ENCODE measurements around the gene LENEP. TPM values are rescaled to one million over a fixed set of nuclear protein-coding genes. Genes with fewer than 3 reads are reported as not detected.
A peak's percentile ranks its signal among the peaks of the same experiment; 100 is the strongest.

LENEP gene
- total RNA-seq, 1 donor from 2014 or later = 1.1 TPM

DNA sequence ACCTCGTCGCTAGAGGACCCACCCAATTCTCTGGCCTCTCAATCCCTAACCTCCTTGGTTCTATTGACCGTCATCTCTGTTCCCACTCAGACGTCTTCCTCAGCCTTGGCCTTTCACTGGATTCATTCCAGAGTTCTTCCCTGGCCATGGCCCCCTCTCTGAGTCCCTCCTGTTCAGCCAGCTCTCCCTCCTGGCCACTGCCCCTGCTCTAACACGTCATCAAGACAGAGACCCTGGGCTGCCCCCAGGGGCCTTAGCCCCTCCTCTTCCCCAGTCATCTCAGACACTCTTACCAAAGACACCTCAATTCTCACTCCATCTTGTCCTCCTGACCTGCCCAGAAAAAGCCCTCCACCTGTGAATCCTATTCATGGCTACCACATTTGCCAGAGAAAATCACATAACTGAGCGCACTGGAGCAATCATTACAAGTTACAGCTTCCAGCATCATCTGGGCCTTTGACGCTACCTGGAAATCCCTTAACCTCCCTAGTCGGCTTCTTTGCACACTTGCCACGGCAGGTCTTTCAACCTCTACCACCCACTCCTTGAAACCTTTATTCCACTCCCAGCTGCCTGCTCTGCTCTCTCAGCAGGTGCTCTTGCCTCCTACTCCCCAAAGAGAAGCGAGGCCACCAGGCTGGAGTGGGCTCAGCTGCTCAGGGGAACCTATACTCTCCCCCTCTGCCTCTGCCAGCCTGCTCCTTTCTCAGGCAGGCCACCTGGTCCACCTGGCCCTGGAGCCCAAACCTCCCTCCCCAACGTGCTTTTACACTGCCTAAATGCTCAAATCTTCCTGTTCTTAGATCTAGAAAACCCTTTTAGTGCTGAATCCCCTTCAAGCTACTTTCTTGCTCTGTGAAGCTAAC is 26.2 kb downstream of the LENEP start:
- H3K4me3 Mint-ChIP-seq = peak overlapping the region; percentile 58
- H3K4me1 Mint-ChIP-seq (ENCODE audit: unreplicated experiment) = peaks cover 25% of the 10 kb centered on the region
- H3K36me3 Mint-ChIP-seq = no peaks in the 10 kb centered on the region
- no peak for DNase-seq (ENCODE audit: extremely low spot score, unreplicated experiment)
- no peaks in the 10 kb centered on the region for H3K27me3 Mint-ChIP-seq
- no peaks in the 10 kb centered on the region for H3K9me3 Mint-ChIP-seq
- peak overlapping the region; percentile 49 for H3K27ac Mint-ChIP-seq
- TF ChIP-seq CTCF (conservative IDR thresholded peaks at IDR 0.05) = no peak

DNA sequence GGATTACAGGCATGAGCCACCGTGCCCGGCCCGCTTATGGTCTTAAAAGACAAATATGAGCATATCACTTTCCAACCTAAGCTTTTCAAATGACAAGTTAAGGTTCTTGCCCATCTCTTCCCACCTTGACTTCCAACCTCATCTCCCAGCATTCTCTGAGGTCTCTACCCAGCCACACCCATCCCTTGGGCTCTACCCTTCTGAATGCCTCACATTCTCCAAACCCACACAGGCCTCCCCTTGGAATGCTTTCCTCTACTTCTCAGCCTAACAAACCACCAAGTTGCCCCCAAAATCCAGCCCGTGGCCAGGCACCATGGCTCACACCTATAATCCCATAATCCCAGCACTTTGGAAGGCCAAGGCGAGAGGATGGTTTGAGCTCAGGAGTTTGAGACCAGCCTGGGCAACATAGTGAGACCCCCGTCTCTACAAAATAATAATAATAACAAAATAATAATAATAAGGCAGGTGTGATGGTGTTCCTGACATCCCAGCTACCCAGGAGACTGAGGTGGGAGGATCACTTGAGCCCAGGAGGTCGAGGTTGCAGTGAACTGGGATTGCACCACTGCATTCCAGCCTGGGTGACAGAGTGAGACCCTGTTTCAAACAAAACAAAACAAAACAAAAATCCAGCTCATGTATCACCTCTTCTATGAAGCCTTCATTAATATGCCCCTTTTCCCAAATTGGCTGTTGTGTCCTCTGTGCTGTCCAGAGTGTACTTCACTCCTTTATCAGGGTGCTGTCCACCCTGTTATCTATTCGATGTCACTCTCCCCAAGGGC is 28.9 kb downstream of the LENEP start:
- Mint-ChIP-seq H3K4me1 (ENCODE audit: unreplicated experiment) (peaks cover 25% of the 10 kb centered on the region), H3K4me3 (peak overlapping the region; percentile 4), H3K27me3 (no peaks in the 10 kb centered on the region), H3K27ac (peak overlapping the region; percentile 30), H3K36me3 (no peaks in the 10 kb centered on the region), H3K9me3 (no peaks in the 10 kb centered on the region)
- no peak for TF ChIP-seq CTCF (conservative IDR thresholded peaks at IDR 0.05)
- no peak for DNase-seq (ENCODE audit: extremely low spot score, unreplicated experiment)

GRCh38 chr1:155022927-155023236 is 29.5 kb downstream of the LENEP start:
- H3K27me3 Mint-ChIP-seq = no peaks in the 10 kb centered on the region
- no peak overlapping the region for H3K27ac Mint-ChIP-seq
- H3K4me1 Mint-ChIP-seq (ENCODE audit: unreplicated experiment) = peaks cover 25% of the 10 kb centered on the region
- no peaks in the 10 kb centered on the region for H3K9me3 Mint-ChIP-seq
- no peak overlapping the region for H3K4me3 Mint-ChIP-seq
- TF ChIP-seq CTCF (conservative IDR thresholded peaks at IDR 0.05) = no peak
- DNase-seq (ENCODE audit: extremely low spot score, unreplicated experiment) = no peak
- no peaks in the 10 kb centered on the region for H3K36me3 Mint-ChIP-seq

DNA sequence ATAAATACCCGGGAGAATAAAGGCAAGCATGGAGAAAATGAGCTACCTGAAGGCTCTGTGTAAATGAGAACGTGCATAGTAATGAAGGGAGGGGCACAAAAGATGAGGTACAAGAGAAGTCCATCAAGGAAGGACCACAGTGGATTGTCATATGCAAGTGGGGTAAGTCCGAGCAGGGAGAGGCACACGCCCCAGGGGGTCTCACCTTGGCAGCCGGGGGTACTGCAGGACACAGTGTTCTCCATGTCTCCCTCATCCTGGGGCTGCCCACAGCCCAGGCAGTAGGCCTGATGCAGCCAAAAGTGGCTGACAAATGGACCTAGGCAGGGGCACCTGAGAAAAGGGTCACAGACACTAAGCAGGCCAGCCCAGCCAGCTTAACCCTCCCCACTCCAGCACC is 30.2 kb downstream of the LENEP start:
- Mint-ChIP-seq H3K9me3 (no peaks in the 10 kb centered on the region), H3K36me3 (no peaks in the 10 kb centered on the region), H3K4me1 (ENCODE audit: unreplicated experiment) (peaks cover 25% of the 10 kb centered on the region), H3K4me3 (no peak overlapping the region), H3K27me3 (no peaks in the 10 kb centered on the region), H3K27ac (peak overlapping the region; percentile 12)
- no peak for DNase-seq (ENCODE audit: extremely low spot score, unreplicated experiment)
- TF ChIP-seq CTCF (conservative IDR thresholded peaks at IDR 0.05) = no peak

GRCh38 chr1:155024315-155024714 is 30.9 kb downstream of the LENEP start:
- H3K27ac Mint-ChIP-seq = no peak overlapping the region
- H3K4me3 Mint-ChIP-seq = no peak overlapping the region
- H3K27me3 Mint-ChIP-seq = peaks cover 4% of the 10 kb centered on the region
- H3K4me1 Mint-ChIP-seq (ENCODE audit: unreplicated experiment) = peaks cover 19% of the 10 kb centered on the region
- DNase-seq (ENCODE audit: extremely low spot score, unreplicated experiment) = no peak
- no peaks in the 10 kb centered on the region for H3K36me3 Mint-ChIP-seq
- no peaks in the 10 kb centered on the region for H3K9me3 Mint-ChIP-seq
- no peak for TF ChIP-seq CTCF (conservative IDR thresholded peaks at IDR 0.05)

All from type B pancreatic cell (in vitro differentiated cells).